ENCODE data around the gene SCN5A. TPM values are rescaled to one million over a fixed set of nuclear protein-coding genes. Genes with fewer than 3 reads are reported as not detected.

SCN5A gene
- total RNA-seq, 4 donors from 2014 or later = 0.19 TPM; not detected in 3

DNA sequence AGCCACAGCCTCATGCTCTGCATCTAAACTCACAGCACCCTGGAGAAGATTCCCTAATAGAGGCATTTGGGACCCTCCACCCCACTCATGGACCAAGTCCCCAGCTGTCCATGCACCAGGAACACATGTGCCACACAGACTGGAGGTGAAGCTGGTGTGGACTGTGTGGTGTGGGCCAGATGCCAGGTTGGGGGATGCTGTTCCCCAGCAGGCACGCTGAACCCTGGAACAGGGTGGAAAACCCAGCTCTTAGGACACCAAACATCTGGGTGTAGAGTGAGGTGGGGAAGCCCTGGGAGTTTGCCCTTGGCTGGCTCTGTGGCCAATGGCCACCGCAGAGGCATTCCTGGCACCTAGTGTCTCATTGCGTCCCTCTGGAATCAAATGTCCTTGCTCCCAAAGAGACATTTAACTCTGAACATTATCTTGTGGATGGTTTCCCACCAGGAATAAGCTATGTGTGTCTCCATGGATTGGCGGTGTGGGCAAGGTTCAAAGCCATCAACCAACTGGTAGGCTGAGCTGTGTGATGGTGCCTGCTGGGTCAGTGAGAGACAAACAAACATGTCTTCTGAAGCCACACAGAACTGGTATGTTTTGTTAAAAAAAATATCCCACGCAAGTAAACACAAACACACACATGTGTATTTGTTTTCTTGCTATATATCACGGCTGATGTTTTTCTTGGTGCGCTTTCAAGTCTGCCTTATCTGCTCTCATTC, 88.3 kb downstream of the SCN5A start:
- TF ChIP-seq, protein P1, sequence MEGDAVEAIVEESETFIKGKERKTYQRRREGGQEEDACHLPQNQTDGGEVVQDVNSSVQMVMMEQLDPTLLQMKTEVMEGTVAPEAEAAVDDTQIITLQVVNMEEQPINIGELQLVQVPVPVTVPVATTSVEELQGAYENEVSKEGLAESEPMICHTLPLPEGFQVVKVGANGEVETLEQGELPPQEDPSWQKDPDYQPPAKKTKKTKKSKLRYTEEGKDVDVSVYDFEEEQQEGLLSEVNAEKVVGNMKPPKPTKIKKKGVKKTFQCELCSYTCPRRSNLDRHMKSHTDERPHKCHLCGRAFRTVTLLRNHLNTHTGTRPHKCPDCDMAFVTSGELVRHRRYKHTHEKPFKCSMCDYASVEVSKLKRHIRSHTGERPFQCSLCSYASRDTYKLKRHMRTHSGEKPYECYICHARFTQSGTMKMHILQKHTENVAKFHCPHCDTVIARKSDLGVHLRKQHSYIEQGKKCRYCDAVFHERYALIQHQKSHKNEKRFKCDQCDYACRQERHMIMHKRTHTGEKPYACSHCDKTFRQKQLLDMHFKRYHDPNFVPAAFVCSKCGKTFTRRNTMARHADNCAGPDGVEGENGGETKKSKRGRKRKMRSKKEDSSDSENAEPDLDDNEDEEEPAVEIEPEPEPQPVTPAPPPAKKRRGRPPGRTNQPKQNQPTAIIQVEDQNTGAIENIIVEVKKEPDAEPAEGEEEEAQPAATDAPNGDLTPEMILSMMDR (IDR thresholded peaks at IDR 0.05; ENCODE audit: low read depth) = no peak

DNA sequence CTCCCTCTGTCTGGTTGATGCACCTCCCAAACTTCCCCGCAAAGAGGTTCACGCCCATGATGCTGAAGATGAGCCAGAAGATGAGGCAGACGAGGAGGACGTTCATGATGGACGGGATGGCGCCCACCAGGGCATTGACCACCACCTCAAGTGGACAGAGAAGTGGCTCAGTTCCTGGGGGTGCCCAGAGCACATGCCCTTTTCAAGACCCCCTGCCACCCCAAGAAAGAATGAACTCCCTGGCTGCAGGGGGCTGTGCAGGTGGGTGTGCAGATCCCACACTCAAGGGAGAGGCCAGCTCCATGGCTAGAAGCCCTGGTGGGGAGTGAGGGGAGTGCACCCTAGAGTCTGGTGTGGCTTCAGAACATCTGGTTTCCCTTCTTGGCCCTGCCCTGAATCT, 89.2 kb downstream of the SCN5A start:
- TF ChIP-seq, protein P1 (IDR thresholded peaks at IDR 0.05; ENCODE audit: low read depth) = no peak

DNA sequence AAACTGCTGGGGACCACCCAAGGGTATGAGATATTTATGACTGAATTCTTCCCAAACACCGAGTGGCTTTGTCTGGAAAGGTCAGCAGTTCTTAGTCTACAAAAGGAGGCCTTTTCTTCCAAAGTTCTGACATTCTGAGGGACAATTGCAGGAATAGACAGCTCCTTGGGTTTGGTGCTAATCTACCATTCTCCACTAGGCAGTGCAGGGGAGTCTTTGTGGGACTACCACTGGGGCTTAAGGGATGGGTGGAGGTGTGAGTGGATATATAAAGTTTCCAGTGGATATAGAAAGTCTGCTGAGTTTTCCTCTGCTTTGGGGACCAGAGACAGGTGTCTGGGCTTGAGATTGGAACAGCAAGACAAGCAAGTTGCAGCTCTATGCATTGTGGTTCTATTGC, 90.6 kb downstream of the SCN5A start:
- TF ChIP-seq, protein P1 (IDR thresholded peaks at IDR 0.05; ENCODE audit: low read depth) = no peak

DNA sequence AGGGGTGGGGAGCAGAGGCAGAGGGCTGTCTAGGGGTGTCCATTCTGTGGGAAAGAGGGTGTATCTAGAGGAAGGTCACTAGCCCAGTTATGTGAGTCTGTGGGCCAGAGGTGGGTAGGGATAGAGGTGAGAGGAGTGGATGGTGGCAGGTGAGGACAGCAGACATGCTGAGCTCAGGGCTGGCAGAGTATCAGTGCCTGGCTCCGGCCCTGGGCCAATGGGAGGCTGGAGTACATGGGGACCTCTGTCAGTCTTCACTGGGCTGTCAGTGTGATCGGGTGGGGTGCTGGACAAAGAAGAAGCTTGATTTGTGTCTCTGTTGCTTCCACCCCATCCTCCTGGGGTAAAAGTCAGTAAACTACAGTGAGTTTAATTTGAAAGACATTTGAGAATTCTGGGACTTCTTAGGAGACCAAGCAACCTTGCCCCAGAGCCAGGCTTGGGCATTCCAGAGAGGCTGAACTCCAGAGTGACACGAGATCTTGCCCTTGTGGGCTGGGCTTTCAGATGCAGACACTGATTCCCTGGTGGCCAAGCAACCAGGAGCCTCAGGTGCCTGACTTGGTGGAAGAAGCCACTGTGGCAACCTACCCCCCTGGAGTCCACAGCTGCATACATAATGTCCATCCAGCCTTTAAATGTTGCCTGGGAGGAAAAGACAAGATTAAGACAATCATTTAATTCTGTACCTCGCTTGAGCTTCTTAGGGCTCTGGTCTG, 92.7 kb downstream of the SCN5A start:
- TF ChIP-seq, protein P1 (IDR thresholded peaks at IDR 0.05; ENCODE audit: low read depth) = no peak

DNA sequence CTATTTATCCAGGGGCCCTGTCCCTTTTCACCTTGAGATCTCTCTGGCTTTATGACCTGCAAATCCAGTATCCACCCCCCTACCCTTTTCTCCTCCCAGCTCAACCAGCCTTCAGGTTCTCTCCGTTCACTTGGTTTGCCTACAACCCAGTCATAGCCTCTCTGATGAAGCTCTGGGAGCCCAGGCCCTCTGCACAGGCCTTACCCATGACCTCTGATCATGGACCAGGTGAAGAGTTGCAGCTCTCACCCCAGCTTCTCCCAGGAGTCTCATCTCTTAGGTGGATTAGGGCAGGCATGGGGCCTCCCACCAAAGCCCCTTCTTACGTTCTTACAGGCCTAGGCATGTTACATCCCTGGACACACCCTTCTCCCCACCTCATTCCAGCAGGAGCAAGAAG, 93.6 kb downstream of the SCN5A start:
- TF ChIP-seq, protein P1 (IDR thresholded peaks at IDR 0.05; ENCODE audit: low read depth) = no peak

DNA sequence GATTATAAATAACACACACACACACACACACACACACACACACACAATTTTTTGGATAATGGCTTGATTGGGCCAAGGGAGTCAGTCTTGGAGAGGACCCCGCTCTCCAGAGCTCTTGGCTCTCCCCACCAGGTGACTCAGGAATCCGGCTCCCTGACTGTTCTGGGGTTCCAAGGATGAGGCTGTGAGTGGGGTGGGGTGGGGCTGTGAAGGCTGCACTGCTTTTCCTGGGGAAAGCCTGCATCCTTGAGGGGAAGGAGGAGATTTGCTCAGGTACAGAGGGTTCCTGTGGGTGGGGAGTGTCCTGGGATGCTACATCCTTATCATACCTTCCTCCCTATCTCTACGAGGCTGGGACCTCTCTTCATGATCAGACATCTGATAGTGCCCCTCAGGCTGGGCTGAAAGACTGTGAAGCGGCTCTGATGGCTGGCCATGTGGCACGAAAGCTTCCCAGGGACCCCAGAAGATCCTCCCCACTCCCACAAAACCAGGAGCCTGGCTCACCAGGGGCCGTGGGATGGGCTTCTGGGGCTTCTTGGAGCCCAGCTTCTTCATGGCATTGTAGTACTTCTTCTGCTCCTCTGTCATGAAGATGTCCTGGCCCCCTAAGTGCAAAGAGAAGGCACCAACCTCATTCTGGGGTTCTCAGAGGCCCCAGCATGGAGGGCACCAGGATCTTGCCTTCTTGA, 94.2 kb downstream of the SCN5A start:
- TF ChIP-seq, protein P1 (IDR thresholded peaks at IDR 0.05; ENCODE audit: low read depth) = no peak
